NCI-H345 treated with DMSO at 0.1 percent for 48 hours (cell line): ENCODE data around the gene MEGF6.

Experiments
- DNase-seq: peaks from one replicate; lab custom pipeline; 2025; ENCODE audit not compliant: unreplicated experiment; lab: John Stamatoyannopoulos, UW

Gene MEGF6

DNA sequence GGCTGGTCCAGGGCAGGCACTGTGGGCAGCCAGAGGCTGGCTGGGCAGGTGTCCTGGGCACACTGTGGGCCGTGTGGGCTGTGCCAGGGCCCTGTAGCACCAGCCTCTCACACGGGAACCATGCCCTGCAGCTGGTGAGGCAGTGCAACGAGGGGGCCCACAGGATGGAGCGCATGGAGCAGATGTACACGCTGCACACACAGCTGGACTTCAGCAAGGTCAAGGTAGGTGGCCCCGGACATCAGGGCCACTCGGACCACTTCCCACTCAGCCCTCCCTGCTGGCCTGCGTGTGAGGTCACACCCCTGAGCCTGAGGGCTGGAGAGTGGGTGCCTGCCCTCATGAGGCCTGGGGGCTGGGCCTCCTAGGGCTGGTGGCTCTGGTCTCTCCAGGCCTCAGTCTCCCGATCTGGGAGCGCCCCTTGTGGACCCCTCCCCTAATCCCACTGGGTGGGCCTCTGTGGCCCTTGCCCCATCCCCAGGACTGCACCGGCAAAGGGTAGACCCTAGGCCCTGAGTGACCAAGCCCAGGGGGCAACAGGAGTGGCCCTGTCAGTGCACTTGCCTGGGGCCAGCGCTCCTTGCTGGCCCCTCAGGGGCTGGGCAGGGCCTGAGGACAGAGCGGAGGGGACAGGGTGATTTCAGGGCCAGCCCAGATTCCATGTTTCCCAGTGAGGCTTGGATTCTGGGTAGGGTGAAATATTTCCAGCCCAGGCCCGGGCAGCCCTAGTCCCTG, 135.3 kb downstream of the MEGF6 start:
- no peak for DNase-seq

GRCh38 chr1:3474421-3474820, 136.9 kb downstream of the MEGF6 start:
- no peak for DNase-seq

GRCh38 chr1:3474016-3474415, 137.3 kb downstream of the MEGF6 start:
- no peak for DNase-seq

- DNase-seq: no peak
Measured at GRCh38 chr1:3473381-3473844, 137.9 kb downstream of the MEGF6 start.

- no peak for DNase-seq
Measured at GRCh38 chr1:3472906-3473305, 138.4 kb downstream of the MEGF6 start.

DNA sequence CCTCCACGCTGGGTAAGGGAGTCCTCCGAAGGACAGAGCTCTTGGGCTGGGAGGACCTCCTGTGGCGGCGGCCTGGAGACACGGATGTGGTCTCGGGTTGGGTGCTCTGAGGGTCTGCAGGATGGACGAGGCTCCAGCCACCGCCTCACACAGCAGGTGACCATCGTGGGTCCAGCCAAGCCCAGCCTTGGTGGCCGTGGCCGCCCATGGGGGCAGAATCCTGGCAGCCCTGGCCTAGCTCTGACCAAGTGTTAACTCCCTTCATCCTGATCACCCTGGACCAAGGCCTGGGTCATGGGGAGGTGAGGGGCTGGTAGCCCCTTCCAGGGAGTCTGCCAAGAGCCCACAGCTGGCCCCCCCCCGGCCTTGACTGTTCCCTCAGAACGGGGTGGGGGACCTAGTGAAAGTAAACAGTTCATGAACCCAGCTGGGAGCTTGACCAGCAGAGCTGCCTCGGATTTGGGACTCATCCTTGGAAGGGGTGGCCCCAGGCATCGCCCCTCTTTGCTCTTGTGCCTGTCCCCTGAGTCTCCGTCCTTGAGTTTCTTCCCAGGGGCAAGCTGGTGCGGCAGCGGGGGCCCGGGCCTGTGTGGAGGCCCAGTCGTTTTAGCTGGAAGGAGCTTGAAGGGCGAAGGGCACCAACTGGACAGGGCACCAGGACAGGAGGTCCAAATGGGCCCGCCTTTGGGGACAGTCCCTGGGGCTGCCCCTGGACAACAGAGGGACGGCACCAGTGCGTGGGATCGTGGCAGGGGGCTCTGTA, 139.0 kb downstream of the MEGF6 start:
- no peak for DNase-seq

DNA sequence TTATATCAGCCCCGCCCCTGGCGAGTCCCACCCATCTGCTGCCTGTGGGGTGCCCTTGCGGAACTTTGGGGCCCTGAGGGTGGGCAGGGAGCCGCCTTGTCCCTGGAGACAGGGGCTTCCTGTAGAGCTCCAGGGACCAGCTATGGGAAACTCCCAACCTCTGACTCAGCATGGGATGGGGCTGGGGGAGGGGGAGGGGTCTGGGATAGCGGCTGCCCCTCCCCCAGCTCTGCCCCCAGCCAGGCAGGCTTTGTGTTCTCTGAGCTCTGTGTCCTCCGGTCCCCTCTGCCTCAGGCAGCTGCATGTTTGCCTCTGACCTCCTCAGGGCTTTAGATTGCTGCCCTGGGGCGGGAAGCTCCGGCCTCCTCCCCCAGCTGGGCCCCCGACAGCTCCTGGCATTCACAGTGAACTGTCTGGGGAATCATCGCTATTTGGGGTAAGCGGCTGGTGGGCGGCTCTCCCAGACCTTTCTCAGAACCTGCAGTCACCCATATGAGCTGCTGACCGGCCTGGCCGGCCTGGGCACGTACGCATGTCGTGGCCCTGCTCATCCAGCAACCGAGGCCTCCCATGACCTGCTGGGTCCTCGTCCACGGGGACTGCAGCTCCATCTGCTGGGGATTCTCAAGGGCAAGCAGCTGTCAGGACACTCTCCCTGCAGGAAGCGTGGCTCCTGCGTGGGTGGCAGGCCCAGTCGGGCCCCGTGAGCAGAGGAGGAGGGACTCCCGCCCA, 139.8 kb downstream of the MEGF6 start:
- DNase-seq: no peak

DNA sequence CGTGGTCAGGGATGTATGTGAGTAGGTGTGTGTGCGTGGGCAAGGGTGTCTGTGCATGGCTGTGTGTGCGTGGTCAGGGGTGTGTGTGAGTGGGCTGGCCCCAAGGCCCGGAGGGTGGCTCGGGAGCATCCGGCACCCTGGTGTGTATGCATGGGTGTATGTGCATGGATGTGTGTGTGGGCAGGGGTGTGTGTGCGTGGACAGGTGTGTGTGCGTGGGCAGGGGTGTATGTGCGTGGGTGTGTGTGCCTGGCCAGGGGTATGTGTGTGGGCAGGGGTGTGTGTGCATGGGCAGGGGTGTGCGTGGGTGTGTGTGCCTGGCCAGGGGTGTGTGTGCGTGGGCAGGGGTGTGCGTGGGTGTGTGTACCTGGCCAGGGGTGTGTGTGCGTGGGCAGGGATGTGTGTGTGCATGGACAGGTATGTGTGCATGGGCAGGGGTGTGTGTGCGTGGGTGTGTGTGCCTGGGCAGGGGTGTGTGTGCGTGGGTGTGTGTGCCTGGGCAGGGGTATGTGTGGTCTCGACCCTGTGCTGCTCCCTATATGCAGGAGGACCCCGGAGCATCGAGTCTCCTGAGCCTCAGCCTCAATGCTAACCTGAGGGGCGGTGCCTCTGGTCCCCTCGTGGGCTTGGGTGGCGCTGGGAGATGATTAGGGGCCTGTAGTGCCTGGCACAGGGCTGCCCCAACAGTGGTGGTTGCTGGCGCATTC, 140.5 kb downstream of the MEGF6 start:
- no peak for DNase-seq

GRCh38 chr1:3469849-3470649, 141.3 kb downstream of the MEGF6 start:
- DNase-seq: no peak

DNA sequence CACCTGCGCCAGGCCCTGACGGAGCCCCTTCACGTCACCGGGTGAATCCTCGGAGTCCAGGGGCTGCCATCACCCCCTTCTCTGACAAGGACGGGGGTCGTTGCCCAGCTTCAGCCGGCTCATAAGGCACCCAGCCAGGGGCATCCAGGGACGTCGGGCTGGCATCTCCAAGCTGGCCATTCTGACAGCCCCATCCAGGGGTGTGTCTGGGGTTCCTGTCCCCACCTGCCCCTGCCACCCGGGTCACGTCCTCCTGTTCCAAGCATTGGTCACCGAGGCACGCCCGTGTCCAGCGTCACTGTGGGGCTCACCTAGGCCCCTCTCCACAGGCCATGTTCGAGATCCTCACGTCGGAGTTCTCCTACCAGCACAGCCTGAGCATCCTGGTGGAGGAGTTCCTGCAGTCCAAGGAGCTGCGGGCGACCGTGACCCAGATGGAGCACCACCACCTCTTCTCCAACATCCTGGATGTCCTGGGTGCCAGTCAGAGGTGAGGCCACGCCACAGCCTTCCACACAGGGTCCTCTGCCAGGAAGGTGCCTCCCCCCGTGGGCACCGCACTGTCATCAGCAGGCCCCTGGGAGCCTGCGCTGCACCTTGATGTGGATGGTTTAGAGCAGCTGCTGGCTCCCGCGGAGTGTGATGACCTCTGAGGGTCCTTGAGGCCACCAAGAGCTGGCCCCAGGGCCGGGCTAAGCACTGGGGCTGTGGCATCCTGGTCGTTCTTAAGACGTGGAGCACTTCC, 142.0 kb downstream of the MEGF6 start:
- DNase-seq: no peak

GRCh38 chr1:3468236-3469103, 142.8 kb downstream of the MEGF6 start:
- no peak for DNase-seq

DNA sequence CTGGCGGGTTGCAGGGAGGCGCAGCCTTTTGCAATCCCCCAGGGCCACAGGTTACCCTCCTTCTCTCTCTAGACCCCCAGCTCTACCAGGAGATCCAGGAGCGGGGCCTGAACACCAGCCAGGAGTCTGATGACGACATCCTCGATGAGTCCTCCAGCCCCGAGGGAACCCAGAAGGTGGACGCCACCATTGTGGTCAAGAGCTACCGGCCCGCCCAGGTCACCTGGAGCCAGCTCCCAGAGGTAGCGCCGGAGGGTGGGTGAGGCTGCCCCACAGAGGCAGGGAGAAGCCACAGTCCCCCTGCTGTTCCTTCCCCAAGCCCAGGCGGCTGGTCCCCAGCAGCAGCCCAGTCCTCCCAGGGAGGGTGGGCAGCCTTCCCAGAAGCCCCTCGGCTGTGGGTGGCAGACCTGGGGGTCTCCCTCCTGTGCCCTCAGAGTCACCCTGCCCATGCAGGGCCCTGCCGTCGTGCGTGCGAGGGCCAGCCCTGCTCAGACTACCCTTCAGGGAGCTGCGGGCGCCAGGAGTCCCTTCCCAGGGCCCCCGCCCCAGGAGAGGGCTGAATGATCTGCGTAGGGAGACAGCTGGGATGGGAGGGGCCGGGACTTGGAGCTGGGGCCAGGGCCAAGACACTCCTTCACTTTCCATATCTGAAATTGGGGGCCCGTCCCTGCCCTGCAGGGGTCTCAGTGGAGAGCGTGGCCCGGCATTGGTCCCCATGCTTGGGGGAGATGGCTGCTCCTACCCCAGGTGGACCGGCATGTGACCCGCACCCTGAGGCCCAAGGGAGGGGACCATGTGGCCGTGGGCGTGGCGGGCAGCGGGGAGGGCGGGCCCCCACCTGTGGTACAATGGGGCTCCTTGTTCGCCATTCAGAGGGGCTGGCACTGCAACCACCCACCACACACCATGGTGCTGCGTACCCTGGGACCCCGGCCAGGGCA, 143.9 kb downstream of the MEGF6 start:
- no peak for DNase-seq

GRCh38 chr1:3466366-3467075, 144.8 kb downstream of the MEGF6 start:
- no peak for DNase-seq

- no peak for DNase-seq
Measured at GRCh38 chr1:3465935-3466321, 145.4 kb downstream of the MEGF6 start.

DNA sequence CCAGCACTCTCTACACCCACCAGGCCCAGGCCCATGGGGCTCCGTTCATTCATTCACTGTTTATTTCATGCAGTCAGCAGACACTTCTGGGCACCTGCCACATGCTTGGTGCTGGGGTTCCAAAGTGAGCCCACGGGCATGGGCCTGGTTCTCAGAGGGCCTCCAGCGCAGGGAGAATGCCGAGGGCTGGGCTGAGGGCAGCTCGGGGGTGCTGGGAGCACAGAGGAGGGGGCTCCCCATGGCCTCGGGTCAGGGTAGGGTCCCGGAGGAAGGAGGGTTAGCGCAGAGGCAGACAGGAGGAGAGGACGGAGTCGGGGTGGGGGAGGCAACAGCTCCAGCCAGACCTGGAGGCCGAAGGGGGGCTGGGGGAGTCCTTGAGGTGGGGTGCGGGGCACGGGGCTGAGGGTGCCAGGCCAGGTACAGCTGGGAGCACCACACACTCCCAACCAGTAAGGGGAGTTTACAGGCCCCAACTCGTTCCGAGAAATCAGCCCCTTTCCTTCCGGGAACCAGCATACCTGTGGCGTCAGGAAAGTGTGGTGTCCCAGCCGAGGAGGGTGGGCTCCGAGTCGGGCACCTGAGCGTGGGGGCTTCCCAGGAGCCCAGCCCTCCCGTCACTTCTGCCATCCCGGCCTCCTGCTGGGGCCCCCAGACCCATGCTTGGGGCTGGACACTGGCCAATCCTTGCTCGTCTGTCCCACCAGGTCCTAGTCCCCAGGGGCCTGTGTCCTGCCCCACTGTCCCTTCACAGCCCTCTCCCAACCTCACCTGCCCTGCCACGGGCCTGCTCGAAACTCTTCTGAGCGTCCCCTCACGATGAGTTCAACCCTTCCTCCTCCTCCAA, 146.0 kb downstream of the MEGF6 start:
- no peak for DNase-seq

- DNase-seq: no peak
Measured at GRCh38 chr1:3464649-3465025, 146.7 kb downstream of the MEGF6 start.
